GM19467 (cell line): ENCODE results near the gene PKD2.
"Not testable (repeated sequence)": the region's sequence is repeated elsewhere in the genome, so short reads cannot be mapped to it uniquely, and the experiment has no call there.

ENCODE experiments used
- ATAC-seq: cut with Tn5 transposase; IDR thresholded peaks from one replicate; pipeline ENCODE4 v1.9.1; 2021; ENCODE audit warnings: mild to moderate bottlenecking, moderate library complexity; ENCODE audit not compliant: unreplicated experiment

Gene PKD2

DNA sequence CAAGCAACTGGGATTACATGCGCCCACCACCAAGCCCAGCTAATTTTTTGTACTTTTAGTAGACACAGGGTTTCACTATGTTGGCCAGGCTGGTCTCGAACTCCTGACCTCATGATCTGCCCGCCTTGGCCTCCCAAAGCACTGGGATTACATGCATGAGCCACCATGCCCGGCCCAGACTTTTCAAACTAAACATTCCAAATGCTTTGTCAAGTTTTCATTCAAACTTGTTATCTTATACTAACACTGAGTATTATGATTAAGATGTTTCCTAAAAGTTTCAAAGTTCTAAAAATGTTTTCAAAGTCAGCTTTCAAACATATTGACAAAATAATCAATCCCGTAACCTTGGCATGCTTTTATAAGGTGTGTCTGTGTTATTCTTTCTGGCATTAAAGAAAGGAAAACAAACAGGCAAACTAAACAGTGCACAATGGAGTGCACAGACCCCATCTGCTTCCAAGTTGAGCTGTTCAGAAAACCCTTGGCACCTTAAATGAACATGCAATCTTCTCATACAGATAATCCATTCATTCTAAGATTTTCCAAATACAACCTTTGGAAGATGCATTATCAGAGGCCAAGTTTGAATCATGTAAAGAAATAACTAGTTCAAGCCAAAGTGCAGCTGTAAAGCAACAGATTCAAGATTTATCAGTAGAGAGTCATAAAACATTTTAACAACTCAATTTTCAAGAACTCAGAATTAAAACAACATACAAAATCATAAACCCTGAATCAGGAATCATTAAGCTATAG is 101.9 kb downstream of the PKD2 start:
- no peak for ATAC-seq

- ATAC-seq: no peak
Observed at GRCh38 chr4:88110826-88111225, 103.4 kb downstream of the PKD2 start.

- ATAC-seq: no peak
Observed at GRCh38 chr4:88112856-88113255, 105.4 kb downstream of the PKD2 start.

DNA sequence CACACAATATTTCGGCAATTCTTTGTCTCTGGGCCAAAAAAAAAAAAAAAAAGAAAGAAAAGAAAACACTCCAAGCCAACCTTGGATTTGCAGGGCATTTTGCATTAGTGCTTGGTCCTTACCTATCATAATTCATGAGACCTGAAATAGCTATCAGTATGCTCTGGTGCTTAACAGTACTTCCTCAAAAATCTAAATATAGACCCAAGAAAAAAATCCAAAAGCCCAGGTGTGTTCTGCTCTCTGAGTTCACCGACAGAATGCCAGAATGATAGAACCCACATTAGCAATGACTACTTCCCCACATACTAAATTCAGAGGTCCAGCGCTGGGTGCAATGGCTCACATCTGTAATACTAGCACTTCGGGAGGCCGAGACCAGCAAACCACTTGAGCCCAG is 108.2 kb downstream of the PKD2 start:
- ATAC-seq: no peak

DNA sequence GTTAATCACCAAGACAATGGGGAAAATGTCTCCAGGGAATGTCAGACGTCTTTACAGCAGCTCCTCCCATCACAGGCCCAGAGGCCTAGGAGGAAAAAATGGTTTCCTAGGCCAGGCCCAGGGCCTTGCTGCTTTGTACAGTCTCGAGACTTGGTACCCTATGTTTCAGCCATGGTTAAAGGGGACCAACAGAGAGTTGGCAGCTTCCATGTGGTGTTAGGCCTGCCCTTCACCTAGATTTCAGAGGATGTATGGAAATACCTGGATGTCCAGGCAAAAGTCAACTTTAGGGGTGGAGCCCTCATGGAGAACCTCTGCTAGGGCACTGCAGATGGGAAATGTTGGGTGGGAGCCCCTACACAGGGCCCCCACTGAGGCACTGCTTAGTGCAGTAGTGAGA is 112.5 kb downstream of the PKD2 start:
- ATAC-seq: no peak

- ATAC-seq: not testable (repeated sequence)
Observed at GRCh38 chr4:88122260-88122659, 114.8 kb downstream of the PKD2 start.
